RWPE1 (cell line): ENCODE measurements around the gene SOX9.

Experiments
- CTCF ChIA-PET: fragments of 350-600 bp; sonication (Branson Sonifier 250); formaldehyde crosslinking; extraction: SDS; loops from one replicate; lab custom pipeline; 2021; lab: Yijun Ruan, JAX
- POLR2A ChIA-PET: fragments of 400-600 bp; formaldehyde crosslinking; extraction: SDS; loops from one replicate; lab custom pipeline; 2020; ENCODE audit warnings: antibody characterized with exemption; ENCODE audit not compliant: low non-redundant PET; lab: Yijun Ruan, JAX
- DNase-seq: peaks from one replicate; pipeline ENCODE4 v3.0.0; 2012; ENCODE audit warnings: low spot score
- H3K27ac ChIP-seq: fragments of 450-650 bp; 2 replicates; pipeline ENCODE4 v1.5.1; 2017
- TF ChIP-seq, protein P1 (sequence below): fragments of 450-650 bp; conservative IDR thresholded peaks from 2 replicates; pipeline ENCODE4 v1.5.1; 2017; ENCODE audit warnings: low read depth, mild to moderate bottlenecking

Gene SOX9

DNA sequence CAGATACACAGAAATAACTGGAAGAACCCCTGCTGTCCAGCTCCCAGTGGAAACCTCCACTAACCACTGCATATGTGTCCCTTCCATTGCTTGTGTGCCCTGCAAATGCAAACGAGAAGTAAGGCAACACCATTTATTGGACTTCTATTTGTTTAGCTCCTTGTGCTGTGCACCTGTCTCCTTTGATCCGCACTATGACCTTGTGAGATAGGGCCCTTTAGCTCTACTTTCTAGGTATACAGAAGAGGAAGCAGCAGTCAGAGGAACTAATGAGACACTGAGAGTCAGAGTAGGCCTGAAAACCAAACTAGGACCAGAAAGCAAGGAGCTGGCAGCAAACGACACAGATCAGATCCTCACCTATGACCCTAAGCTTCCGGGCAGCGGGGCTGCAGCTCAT, 22.4 kb downstream of the SOX9 start:
- no peak overlapping the region for H3K27ac ChIP-seq
- TF ChIP-seq, protein P1, sequence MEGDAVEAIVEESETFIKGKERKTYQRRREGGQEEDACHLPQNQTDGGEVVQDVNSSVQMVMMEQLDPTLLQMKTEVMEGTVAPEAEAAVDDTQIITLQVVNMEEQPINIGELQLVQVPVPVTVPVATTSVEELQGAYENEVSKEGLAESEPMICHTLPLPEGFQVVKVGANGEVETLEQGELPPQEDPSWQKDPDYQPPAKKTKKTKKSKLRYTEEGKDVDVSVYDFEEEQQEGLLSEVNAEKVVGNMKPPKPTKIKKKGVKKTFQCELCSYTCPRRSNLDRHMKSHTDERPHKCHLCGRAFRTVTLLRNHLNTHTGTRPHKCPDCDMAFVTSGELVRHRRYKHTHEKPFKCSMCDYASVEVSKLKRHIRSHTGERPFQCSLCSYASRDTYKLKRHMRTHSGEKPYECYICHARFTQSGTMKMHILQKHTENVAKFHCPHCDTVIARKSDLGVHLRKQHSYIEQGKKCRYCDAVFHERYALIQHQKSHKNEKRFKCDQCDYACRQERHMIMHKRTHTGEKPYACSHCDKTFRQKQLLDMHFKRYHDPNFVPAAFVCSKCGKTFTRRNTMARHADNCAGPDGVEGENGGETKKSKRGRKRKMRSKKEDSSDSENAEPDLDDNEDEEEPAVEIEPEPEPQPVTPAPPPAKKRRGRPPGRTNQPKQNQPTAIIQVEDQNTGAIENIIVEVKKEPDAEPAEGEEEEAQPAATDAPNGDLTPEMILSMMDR = no peak
- ChIA-PET CTCF (interaction anchor here (0.6 kb wide), 1 partner anchor 30 kb away, joined by 9 read pairs; no protein-coding TSS in a partner anchor), POLR2A (no interaction called here)
- no peak for DNase-seq

DNA sequence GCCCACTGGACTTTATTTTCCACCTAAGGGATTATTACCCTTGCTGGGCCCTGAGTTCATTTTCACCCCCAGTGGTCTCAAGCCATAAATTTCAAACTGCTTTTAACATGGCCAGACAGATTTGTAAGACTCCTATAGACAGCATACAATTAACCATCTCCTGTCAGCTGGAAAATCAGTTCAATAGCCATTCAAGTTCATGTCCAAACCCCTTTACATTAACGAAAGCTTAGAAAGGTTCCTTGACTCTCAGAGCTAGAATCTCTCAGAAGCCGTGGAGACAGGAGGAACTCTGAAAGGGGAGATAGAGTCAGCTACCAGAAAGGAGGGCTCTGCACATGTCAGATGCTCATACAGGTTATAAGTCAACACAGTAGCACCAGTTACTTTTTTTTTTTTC, 23.3 kb downstream of the SOX9 start:
- ChIA-PET POLR2A (no interaction called here), CTCF (no interaction called here)
- TF ChIP-seq, protein P1 = no peak
- H3K27ac ChIP-seq = no peak overlapping the region
- DNase-seq = no peak

DNA sequence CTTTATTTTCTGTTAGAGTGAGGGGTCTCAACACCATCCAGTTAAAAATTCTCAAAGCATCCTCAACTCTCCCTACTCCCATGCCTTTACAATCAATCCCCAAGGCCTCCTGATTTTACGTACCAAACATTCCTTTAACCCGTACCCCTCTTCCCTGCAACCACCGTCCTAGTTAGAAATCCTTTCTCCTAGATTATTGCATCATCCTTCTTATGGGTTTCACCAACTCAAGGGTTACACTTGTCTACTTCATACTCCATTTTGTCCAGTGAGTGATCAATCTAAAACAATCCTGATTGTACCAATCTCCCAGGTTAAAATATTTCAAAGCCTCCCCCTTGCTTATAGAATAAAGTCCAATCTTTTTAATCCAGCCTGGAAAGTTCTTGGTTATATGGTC, 24.7 kb downstream of the SOX9 start:
- ChIA-PET POLR2A (no interaction called here), CTCF (no interaction called here)
- no peak overlapping the region for H3K27ac ChIP-seq
- DNase-seq = no peak
- TF ChIP-seq, protein P1 = no peak

DNA sequence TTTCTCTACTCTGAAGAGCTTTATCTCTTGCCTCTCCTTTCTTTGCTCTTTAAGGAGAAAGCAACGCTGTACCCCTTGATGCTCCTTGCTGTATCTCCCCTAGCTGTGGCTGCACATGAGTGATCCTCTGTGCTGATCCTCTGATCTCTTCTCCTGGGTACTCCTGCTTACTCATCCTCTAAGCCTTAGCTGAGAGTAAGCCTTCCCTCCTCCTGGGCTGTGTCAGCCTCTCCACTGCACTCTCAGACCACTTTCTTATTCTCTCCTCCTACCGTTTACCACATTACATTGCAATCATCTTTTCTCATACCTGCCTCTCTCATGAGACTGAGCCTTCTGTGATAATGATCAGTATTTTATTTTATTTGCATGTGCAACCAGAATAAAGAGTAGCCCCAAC, 25.1 kb downstream of the SOX9 start:
- POLR2A ChIA-PET = no interaction called here
- CTCF ChIA-PET = no interaction called here

DNA sequence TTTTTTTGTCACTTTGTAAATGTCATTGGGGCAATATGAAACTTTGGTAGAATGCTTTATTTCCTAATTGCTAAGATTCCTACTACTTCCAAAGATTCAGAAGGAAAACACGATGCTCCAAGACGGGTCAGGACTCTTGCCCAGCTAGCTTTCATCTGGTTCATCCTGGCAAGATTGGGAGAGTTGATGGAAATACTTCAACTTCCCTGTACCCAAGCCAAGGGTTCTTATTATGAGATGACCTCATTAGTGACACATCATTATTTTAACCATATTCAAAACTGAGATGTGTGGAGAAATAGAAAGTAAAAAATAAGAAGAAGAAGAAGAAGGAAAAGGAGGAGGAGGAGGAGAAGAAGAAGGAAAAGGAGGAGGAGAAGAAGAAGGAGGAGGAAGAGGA, 25.6 kb downstream of the SOX9 start:
- POLR2A ChIA-PET = no interaction called here
- no peak overlapping the region for H3K27ac ChIP-seq
- DNase-seq = no peak
- TF ChIP-seq, protein P1 = no peak
- CTCF ChIA-PET = no interaction called here

More for the DNA sequence above, 25.1 kb downstream of the SOX9 start:
- DNase-seq = no peak
- no peak overlapping the region for H3K27ac ChIP-seq
- TF ChIP-seq, protein P1 = no peak

DNA sequence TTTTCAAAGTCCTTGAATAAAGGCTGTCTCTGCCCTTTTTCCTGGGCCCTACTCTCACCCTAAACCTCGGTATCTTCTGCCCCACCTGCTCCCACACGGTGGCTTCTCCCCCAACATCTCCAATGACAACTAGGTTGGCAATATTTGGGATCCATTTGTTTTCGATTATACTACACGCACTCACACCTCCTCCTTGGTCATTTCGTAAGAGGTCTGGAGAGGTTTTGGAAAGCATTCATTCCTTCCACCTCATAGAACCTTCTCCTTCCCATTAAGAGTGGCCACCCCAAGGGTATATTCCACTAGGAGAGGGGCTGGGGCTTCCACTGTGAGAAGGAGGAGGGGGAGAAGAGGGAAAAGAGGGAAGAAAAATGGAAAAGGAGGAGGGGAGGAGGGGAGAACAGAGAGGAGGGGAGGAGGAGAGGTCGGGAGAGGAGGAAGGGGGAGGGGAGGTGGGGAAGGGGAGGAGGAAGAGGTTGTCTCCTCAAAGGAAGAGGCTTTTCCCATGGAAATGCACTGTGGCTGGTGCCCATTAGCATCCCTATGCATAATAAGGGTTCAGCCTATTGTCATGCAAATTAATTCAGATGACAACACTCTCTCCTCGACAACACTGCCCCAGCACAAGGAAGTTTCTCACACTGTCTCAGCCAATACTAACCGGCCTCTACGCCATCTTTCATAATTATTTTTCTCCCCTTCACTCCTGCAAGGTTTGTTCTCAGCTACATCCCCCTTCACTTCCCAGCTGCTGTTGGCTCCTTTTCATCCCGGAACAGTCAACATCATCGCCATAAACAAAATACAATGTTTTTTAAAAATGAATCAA, 30.0 kb downstream of the SOX9 start:
- H3K27ac ChIP-seq = no peak overlapping the region
- CTCF ChIA-PET = no interaction called here
- TF ChIP-seq, protein P1 = no peak
- POLR2A ChIA-PET = no interaction called here
- no peak for DNase-seq
